GM04503 (cell line): ENCODE data around the gene BCOR.

Experiments
- DNase-seq: peaks from one replicate; pipeline ENCODE4 v3.0.0-alpha.2; 2012; ENCODE audit warnings: low read depth

Gene BCOR

GRCh38 chrX:40063555-40063954 is 34.2 kb downstream of the BCOR start:
- DNase-seq: no peak

DNA sequence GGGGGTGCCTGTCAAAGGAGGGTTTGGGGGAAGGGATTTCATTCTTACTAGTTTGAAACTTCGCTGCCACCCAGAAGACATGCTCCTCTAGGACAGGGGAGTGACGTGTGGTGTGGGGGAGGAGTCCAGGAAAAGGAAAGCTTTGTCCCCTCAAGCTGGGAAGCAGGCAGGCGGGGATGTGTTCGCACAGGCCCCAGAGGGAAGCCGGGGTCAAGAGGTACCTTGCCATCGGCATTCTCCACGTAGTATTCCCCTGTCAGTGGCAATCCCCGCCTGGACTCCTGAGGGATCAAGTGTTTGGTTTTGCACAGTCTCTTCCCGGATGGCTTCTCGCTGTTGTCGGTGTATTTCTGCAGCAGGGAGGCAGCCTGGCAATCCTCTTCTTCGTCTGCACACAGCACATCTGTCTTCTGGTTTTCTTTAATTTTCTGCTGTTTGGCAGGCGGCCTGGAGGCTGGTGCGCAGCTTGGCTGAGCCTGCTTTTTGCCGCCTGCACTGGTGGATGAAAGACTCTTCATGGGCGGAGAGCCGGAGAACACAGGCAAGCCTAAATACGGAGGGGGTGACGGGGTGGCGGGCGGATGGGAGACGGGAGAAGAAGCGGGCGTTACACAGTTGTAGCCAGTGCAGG is 35.1 kb downstream of the BCOR start:
- no peak for DNase-seq

DNA sequence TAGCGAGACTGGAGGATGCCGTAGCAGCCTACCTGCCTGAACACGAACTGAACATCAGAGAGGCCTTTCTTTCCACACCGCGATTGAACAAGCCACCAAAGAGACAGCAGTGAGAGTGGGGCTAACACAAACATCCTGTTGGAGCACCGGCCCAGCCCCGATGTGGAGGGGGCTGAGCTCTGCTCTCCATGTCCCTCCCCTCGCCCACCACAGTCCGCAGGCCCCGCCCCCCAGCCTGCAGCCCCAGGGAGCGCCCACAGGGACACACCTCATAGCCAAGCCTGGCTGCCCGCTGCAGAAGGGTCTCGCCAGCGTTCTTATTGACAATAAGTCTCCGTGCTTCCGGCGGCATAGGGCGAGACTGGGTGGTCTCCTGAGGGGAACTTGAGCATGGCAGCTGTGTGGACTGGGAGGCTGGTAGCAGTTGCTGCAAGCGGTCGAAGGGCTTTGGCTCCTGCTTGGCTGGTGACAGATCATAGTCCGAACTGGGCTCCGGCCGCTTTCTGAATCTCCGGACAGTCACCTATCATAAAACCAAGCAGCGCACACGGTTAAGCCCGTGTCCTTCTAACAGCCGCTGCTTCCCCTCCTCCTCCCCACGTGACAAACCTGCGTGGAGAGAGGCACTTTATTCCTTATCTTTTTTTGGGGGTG is 35.8 kb downstream of the BCOR start:
- DNase-seq: no peak

GRCh38 chrX:40061005-40061404 is 36.8 kb downstream of the BCOR start:
- no peak for DNase-seq

- DNase-seq: no peak
These were observed 37.4 kb downstream of the BCOR start for GRCh38 chrX:40060356-40060845.

- DNase-seq: no peak
These were observed 39.0 kb downstream of the BCOR start for GRCh38 chrX:40058719-40059118.

DNA sequence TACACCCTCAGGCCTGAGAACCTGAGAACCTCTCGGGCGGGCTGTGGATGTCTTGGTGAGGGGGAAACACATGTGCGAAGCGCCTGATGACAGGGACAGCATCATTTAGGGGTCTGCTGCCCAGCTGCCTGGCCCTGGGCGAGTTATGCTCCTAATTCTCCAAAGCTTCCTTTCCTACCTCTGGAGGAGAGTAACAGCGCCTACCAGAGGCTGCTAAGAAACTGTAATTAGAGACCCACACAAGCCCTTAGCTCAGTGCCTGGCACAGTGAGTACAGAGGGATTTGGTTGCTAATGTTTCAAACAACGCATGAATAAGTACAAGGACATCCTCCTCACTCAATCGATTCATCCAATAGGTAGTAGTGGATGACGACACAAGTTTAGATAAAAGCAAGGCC is 40.4 kb downstream of the BCOR start:
- DNase-seq: no peak

DNA sequence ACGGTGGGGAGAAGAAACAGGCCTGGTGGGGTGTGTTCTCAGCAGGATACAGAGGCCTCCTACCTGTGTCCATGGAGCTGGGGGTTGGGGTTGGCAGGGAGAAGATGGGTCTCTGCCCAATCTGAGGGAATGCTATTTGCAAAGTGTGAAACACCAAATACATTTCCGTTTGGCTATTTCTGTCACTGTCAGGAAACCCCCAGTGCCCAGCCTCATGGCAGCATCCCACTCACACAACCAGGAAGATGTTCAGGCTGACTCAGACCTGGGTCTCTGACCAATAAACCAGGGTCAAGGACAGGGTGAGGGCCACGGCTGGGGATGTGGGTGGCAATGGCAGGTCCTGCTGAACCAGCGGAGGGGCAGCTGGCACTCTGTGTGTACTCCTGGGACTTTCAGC is 41.3 kb downstream of the BCOR start:
- DNase-seq: no peak

DNA sequence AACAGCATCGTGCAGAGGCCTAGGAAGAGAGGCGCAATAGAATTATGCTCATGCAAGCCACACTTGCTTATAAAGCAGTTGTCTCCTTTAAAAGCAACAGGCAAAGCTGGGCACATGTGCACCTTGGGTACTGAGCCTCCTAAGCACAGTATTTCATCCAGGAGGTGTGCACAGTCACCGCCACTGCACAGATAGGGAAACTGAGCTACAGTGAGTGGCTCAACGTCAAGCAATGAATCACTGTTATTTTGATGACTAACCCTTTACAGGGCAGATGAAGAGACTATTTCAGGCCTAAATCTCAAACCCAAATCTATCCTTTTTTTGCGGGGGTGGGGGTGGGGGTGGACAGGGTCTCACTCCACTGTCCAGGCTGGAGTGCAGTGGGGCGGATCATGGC is 42.3 kb downstream of the BCOR start:
- DNase-seq: no peak

DNA sequence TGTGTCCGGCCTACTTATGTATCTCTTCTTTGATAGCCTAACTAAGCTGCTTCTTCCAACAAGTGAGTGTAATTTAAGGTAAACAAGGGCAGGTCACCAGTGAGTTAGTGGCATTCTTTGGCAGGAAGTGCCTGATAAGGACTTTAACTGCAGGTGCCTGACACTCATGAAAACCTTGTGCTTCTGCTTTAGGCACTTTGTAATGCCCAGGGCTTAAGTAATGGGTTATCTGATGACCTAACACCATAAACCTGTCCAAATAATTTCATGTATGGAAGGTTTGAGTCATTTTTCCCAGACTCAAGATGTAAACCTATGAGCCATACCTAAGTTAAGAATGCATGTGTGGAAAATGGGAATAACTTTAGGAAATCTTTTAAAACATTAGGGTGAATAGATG is 43.0 kb downstream of the BCOR start:
- DNase-seq: no peak

GRCh38 chrX:40050532-40050931 is 47.2 kb downstream of the BCOR start:
- no peak for DNase-seq

DNA sequence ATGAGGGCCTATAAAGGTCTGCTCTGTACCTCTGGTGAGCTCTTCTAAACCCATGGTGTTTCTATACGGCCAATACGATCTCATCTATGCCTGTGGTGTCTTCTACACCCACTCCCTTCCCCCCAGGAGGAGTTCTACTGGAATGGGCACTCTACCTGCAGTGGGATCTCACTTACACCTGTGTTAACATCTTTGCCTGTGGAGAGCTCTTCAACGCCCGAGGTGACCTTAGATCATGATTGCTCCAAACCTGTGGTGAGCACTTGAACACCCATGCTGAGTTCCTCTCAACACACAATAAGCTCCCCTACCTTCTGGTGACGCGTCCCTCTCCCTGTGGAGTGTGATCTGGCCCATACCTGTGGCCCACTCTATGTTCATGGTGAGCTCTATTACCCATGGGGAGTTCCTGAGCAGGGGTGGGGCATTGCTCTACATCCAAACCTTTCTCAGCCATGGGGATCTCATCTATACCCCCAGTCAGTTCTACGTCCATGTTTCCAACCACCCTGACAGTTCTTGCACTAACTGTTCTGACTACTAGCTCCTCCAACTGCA is 48.6 kb downstream of the BCOR start:
- no peak for DNase-seq

- no peak for DNase-seq
These were observed 50.3 kb downstream of the BCOR start for GRCh38 chrX:40047485-40047884.

DNA sequence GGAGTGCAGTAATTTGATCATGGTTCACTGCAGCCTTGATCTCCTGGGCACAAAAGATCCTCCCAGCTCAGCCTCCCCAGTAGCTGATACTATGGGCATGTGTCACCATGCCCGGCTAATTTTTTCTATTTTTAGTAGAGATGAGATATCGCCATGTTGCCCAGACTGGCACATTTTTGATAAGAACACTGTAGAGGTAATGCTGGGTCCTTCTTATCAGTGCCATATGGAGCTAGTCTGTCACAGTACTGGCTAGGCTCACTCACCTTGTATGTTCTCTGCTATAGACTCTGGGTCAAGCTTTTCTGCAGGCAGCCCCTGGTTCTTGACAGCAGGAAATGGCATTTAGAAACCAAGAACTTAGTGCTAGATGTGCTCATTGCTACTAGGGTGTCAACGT is 53.9 kb downstream of the BCOR start:
- no peak for DNase-seq

GRCh38 chrX:40041915-40042314 is 55.8 kb downstream of the BCOR start:
- DNase-seq: no peak

- DNase-seq: no peak
These were observed 56.9 kb downstream of the BCOR start for GRCh38 chrX:40040686-40041461.

- no peak for DNase-seq
These were observed 57.9 kb downstream of the BCOR start for GRCh38 chrX:40039887-40040286.

DNA sequence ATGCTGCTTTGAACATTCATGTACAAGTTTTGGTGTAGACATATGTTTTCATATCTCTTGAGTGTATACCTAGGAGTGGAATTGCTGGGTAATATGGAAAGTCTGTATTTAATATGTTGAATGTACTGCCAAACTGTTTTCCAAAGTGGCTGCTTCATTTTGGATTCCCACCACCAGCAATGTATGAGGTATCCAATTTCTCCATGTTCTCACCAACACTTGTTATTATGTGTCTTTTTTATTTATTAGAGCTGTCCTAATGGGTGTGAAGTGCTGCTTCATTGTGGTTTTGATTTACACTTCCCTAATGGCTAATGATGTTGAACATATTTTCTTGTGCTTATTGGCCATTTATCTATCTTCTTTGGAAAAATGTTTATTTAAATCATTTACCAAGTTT is 60.4 kb downstream of the BCOR start:
- no peak for DNase-seq

DNA sequence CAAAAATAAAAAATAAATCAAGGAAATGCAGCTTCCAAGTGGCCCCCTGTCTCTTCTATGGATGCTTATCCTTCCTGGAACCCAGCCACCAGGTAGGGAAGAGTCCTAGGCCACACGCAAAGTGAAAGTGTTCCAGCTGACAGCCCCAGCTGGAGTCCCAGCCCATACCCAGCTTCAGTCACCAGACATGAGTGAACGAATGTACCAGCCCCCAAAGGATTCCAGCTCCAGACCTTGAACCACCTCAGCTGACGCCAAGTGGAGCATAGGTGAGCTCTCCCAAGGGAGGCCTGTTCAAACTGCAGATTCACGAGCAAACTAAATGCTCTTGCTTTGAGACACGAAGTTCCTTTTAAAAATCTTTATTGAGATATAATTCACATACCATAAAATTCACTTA is 62.0 kb downstream of the BCOR start:
- DNase-seq: no peak

DNA sequence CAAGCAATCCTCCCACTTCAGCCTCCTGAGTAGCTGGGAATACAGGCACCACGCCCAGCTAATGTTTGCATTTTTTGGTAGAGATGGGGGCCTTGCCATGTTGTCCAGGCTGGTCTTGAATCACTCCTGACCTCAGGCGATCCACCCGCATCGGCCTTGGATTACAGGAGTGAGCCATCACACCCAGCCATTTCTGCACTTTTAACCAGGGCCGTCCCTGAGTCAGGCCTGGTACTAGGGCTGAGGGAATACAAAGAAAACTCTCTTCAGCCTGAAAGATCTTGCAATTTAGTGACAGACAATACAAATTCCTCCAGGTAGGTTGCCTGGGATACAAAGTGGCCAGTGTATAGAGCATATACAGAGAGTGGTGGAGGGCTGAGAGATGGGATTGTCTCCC is 65.8 kb downstream of the BCOR start:
- no peak for DNase-seq

- no peak for DNase-seq
These were observed 67.6 kb downstream of the BCOR start for GRCh38 chrX:40030205-40030604.

DNA sequence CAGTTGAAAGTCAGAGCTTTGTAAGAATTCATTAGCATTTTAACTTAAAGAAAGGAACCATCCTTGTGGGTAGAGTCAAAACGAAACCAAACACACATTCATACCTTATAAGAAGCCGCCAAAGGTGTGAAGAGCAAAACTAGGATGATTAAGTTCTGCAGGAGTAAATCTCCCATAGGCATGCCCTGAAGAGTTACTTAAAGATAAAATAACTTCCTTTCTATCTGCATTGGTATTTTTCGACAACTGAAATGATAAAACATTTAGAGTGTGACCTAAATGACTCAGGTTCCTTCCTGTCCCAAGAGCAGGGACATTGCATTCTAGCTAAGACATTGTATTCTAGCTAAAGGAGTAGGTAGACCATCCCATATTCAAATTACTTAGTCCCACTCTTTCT is 75.3 kb downstream of the BCOR start:
- DNase-seq: no peak

DNA sequence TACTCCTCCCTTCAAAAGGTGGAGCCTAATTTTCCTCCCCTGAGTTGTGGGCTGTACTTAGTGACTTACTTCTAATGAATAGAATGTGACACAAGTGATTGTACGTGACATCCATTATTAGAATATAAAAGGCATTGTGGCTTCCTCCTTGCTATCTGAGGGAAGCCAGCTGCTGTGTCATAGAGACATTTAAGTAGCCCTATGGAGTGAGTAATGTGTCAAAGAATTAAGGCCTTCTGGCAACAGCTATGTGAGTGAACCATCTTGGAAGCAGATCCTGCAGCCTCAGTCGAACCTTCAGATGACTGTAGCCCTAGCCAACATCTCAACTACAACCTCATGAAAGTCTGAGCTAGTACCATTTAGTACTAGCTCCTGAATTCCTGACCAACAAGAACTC is 76.1 kb downstream of the BCOR start:
- DNase-seq: no peak
